C4-2B (cell line): Measurements from ENCODE around the gene PTBP3.
"Not testable (repeated sequence)": the region's sequence is repeated elsewhere in the genome, so short reads cannot be mapped to it uniquely, and the experiment has no call there.

Experiments
- H3K27ac ChIP-seq: fragments of 450-650 bp; 2 replicates; pipeline ENCODE4 v1.5.1; 2017
- CTCF ChIP-seq: fragments of 450-650 bp; conservative IDR thresholded peaks from 2 replicates; pipeline ENCODE4 v1.5.1; 2017; ENCODE audit warnings: mild to moderate bottlenecking
- ZFX ChIP-seq: fragments of 450-650 bp; IDR thresholded peaks from 2 replicates; pipeline ENCODE4 v1.6.1; 2017

PTBP3 gene

GRCh38 chr9:112367465-112367864 is 34.0 kb upstream of the PTBP3 start:
- H3K27ac ChIP-seq = no peak overlapping the region
- TF ChIP-seq CTCF (no peak), ZFX (no peak)

GRCh38 chr9:112366591-112366990 is 33.2 kb upstream of the PTBP3 start:
- peak; percentile 23 for TF ChIP-seq CTCF
- TF ChIP-seq ZFX = no peak
- H3K27ac ChIP-seq = no peak overlapping the region

- H3K27ac ChIP-seq = not testable (repeated sequence)
Measured at GRCh38 chr9:112365257-112365656, 31.8 kb upstream of the PTBP3 start.

- TF ChIP-seq ZFX (no peak), CTCF (no peak)
- H3K27ac ChIP-seq = no peak overlapping the region
Measured at GRCh38 chr9:112364761-112365160, 31.3 kb upstream of the PTBP3 start.

GRCh38 chr9:112361601-112362000 is 28.2 kb upstream of the PTBP3 start:
- H3K27ac ChIP-seq = no peak overlapping the region
- TF ChIP-seq CTCF (peak; percentile 67), ZFX (no peak)

- H3K27ac ChIP-seq = no peak overlapping the region
- TF ChIP-seq ZFX = no peak
- TF ChIP-seq CTCF = no peak
Measured at GRCh38 chr9:112360047-112360804, 26.8 kb upstream of the PTBP3 start.

GRCh38 chr9:112355427-112355897 is 22.0 kb upstream of the PTBP3 start:
- TF ChIP-seq ZFX (no peak), CTCF (no peak)
- H3K27ac ChIP-seq = no peak overlapping the region

- no peak for TF ChIP-seq ZFX
- no peak overlapping the region for H3K27ac ChIP-seq
Measured at GRCh38 chr9:112354081-112354743, 20.8 kb upstream of the PTBP3 start.
